ENCODE data around the gene MESD.

Gene MESD

GRCh38 chr15:80921736-80922410 is 67.7 kb downstream of the MESD start:
- no peak overlapping the region for H3K4me3 ChIP-seq (ENCODE audit: low read depth, low read length)
- no peak for TF ChIP-seq CTCF (IDR thresholded peaks at IDR 0.05; ENCODE audit: low read depth, low read length)
- in situ Hi-C loops (cut with HindIII; ENCODE audit: low sequenced_read_pairs): no loop called here
- DNase-seq (ENCODE audit: low read depth, low spot score): no peak

- in situ Hi-C loops (cut with HindIII; ENCODE audit: low sequenced_read_pairs): no loop called here
- no peak overlapping the region for H3K4me3 ChIP-seq (ENCODE audit: low read depth, low read length)
- no peak for DNase-seq (ENCODE audit: low read depth, low spot score)
- TF ChIP-seq CTCF (IDR thresholded peaks at IDR 0.05; ENCODE audit: low read depth, low read length): no peak
These were observed 69.3 kb downstream of the MESD start for GRCh38 chr15:80920271-80920699.

DNA sequence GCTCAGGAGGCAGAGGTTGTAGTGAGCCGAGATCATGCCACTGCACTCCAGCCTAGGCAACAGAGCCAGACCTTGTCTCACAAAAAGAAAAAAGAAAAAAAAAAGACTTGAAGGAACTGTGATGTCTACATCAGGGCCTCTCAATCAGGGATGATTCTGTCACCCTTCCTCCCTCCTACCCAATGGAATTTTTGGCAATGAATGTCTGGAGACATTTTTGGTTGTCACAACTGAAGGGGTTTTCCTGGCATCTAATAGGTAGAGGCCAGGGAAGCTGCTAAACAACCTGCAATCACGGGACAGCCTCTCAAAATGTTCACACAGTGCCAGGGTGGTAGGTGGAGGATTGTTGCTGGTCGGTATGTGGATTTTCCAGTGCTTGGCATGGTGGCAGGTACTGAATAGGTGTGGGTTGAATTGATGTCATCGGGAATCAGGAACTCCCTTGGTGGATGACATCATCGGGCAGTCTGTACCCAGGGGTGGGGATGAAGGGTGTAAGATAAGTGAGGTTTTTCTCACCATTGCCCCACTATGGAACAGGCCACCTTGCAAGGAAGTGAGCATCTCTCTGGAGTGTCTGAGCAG is 71.3 kb downstream of the MESD start:
- H3K4me3 ChIP-seq (ENCODE audit: low read depth, low read length): no peak overlapping the region
- no peak for TF ChIP-seq CTCF (IDR thresholded peaks at IDR 0.05; ENCODE audit: low read depth, low read length)
- in situ Hi-C loops (cut with HindIII; ENCODE audit: low sequenced_read_pairs): no loop called here
- DNase-seq (ENCODE audit: low read depth, low spot score): no peak

- in situ Hi-C loops (cut with HindIII; ENCODE audit: low sequenced_read_pairs): no loop called here
- no peak overlapping the region for H3K4me3 ChIP-seq (ENCODE audit: low read depth, low read length)
- no peak for DNase-seq (ENCODE audit: low read depth, low spot score)
- TF ChIP-seq CTCF (IDR thresholded peaks at IDR 0.05; ENCODE audit: low read depth, low read length): no peak
These were observed 73.6 kb downstream of the MESD start for GRCh38 chr15:80916056-80916455.

- TF ChIP-seq CTCF (IDR thresholded peaks at IDR 0.05; ENCODE audit: low read depth, low read length): no peak
- H3K4me3 ChIP-seq (ENCODE audit: low read depth, low read length): no peak overlapping the region
- in situ Hi-C loops (cut with HindIII; ENCODE audit: low sequenced_read_pairs): no loop called here
- DNase-seq (ENCODE audit: low read depth, low spot score): no peak
These were observed 74.1 kb downstream of the MESD start for GRCh38 chr15:80915472-80915871.

DNA sequence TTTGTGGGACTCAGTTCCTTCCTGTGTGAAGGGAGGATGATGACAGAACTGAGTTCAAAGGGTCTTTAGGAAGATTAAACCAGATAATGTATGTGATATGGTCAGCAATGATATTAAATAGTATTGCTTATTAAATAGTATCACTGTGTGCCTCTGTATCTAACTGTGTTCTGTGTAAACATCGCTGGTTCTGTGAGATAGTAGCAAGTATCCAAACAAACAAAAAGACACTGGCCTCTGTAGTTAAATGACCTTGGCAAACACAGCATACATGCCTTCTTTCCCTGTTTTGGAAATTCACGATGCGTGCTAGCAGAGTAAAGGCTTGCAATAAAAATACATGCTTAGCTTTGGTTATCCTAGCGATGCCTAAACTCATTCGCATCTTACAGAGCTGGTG is 76.1 kb downstream of the MESD start:
- no peak overlapping the region for H3K4me3 ChIP-seq (ENCODE audit: low read depth, low read length)
- in situ Hi-C loops (cut with HindIII; ENCODE audit: low sequenced_read_pairs): no loop called here
- DNase-seq (ENCODE audit: low read depth, low spot score): no peak
- no peak for TF ChIP-seq CTCF (IDR thresholded peaks at IDR 0.05; ENCODE audit: low read depth, low read length)
